SHP77 (cell line): Measurements from ENCODE around the gene RBKS.
"Not testable (repeated sequence)": the region's sequence is repeated elsewhere in the genome, so short reads cannot be mapped to it uniquely, and the experiment has no call there.

ENCODE experiments used
- DNase-seq, 2 experiments: peaks; one replicate each; lab custom pipeline; 2025; lab: John Stamatoyannopoulos, UW

Gene RBKS

GRCh38 chr2:27798948-27799645, 91.1 kb downstream of the RBKS start:
- no peak for DNase-seq

- no peak for DNase-seq
These were observed 91.7 kb downstream of the RBKS start for GRCh38 chr2:27798486-27798885.

DNA sequence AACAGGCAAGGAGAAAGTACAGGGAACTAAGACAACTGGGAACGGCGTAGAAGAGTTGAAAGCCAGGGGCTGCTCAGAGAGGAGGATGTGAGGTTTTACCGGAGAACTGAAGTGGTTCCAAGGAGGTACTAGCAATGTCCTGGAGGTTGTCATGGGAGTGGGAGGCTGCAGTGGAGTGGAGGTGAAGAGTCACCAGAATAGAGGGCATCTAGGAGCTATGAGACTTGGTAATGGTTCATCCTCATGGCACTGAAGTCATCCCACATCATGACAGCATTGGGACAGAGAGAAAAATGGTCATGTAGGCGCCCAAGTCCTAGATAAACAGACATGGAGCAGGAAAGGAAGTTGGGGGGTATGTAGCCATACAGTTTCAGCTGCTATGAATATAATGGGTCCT, 92.3 kb downstream of the RBKS start:
- DNase-seq: no peak

DNA sequence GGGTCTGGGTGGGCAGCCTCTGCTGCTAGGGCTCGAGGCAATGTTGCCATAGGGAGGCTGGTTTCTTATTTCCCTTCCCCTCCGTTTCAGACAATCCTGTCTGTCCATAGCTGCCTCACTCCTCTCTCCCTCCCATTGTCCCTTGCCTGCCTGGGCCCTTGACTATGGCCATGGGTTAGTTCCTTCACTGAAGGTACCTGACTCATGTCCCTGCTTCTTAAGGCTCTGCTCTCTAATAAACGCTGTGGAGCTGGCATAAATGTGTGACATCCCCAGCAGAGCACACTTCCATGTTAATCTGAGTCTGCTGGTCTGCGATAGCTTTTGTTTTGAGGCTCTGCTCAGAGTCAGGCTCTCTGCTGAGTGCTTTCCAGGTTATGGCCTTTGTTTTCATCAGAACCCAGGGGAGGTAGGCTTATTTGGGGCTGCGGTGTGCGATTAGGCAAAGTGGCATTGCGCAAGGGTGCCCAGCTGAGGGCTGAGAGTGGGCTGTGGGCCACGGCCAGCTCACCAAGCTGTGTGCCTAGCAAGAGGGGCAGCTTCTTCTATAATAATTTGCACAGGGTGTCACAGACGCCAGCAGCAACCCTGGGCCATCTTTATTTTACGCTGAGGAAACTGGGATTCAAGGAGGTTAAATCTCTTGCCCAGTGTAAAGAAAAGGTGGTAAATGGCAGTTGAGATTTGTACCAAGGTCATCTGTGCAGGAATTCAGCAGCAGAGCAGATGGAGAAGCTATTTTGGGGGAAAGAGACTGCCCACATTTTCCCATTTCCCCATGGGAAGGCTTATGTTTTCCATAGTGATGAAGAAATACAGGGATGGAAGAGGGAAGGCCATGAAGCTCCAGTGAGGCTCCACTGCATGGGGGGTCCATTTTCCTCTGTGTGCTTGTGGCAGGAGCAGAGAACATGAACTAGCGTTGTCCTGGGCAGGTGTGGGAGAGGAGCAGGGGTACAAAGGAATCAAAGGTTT, 93.1 kb downstream of the RBKS start:
- DNase-seq: no peak

- peak in 1 of 2 experiments; percentile 5 for DNase-seq
These were observed 94.3 kb downstream of the RBKS start for GRCh38 chr2:27795868-27796277.

DNA sequence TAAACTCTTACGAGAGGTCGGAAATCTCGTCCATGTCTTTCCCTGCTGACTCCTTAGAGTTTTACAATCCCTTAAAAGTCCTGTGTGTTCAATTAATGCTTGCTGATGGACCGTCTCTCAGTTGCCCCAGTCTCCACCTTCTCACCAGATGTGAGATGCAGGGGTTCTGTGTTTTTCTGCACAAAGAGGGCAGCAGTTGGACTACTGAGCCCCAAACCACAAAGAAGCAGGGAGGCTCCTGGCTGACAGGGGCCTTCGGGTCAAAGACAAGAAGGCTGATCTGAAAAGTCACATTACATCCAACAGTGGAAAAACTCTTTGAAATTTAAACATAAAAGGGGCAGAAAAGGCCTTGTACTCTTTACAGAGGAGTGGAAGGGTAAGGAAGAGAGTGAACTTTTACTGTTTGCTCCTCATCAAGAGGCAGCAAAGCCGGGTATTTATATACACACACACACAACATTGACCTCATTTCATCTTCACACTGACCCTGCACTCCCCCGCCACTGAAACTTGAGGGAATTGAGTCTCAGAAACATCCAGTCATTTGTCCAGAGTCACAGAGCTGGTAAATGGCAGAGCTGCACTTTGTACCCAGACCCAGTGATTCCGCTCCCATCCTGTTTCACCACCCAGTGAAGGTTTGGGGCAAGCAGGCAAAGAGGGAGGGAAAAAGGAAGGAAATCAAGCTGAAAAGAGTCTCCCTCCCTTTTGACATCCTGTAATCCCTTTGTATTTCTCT, 94.9 kb downstream of the RBKS start:
- no peak for DNase-seq

DNA sequence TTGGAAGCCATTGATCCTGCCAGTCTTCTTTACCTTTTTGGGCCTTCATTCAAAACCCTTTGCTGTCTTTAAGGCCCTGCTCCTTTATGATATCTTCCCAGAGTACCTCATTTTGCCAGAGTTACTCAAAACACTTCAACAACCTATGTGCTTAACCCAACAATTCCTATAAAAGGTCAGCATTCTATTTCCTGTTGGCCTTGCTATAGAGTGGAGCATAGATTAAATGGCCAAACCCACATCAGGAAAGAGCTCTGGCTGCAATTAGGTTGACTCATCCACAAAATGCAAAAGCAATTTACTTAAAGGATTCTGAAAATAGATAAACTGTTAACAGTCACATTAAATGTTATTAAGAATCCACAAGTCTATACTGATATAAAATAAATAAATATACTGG, 97.4 kb downstream of the RBKS start:
- DNase-seq: no peak

GRCh38 chr2:27790796-27791195, 99.4 kb downstream of the RBKS start:
- no peak for DNase-seq

DNA sequence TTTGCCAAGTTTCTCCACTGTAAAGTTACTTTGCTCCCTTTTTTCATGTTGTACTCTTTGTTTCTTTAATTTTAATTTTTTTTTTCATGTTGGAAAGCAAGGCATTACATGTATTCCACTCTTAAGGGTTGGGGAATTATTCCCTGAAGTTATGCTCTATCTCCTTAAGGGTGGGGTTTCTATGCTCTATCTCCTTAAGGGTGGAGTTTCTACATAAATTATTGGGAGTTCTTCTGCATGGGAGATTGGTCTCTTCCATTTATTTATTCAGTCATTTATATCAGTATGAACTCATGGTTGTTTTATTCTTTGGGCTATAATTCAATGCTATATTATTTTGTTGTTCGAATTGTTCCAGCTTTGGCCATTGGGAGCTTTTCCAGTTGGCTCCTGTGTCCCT, 107.5 kb downstream of the RBKS start:
- no peak for DNase-seq

DNA sequence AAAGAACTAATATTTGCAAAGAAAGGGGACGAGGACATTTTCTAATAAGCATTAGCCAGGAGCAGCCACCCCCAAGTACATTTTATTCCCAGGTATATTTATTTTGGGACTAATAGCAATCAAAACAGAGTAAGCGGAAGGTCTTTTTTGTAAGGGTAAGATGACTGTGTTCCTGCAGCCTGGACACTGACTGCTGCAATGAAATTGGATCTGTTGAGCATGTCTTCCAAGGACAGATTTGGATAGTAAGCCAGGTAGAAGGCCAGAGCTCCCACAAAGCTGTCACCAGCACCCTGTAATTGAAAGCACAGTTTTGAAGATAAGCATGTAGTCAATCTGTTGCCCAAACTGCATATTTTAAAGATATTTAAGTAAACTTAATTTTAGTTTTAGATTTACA, 108.7 kb downstream of the RBKS start:
- DNase-seq: no peak

- DNase-seq: no peak
These were observed 110.7 kb downstream of the RBKS start for GRCh38 chr2:27779417-27780055.

GRCh38 chr2:27776696-27777095, 113.5 kb downstream of the RBKS start:
- DNase-seq: no peak

DNA sequence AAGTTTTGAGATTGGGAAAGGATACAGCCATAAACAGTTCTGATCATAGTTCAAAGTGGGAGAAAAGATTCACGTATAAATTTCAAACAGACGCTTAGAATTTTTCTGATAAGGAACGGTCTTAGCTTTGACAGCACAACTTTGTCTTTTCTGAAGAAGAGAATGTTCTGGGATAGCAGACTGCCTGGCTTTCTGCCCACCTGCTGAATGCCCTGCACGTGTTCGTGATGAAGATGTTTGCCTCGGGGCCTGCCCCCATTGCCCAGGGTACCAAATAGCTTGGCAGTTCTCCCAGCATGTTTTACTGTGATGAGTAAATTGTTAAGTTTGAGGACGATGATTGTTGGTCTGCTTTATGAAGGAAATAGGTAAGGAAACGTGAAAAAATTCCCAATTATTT, 114.1 kb downstream of the RBKS start:
- DNase-seq: no peak

- no peak for DNase-seq
These were observed 116.2 kb downstream of the RBKS start for GRCh38 chr2:27773959-27774358.

GRCh38 chr2:27772804-27773203, 117.4 kb downstream of the RBKS start:
- no peak for DNase-seq

GRCh38 chr2:27771548-27772335, 118.4 kb downstream of the RBKS start, which contains the start of gene MRPL33:
Gene MRPL33 (plus strand): TSS chr2:27771719. CDS start chr2:27771778, 59 bp downstream.
- DNase-seq: peak; percentile 90 to 94

DNA sequence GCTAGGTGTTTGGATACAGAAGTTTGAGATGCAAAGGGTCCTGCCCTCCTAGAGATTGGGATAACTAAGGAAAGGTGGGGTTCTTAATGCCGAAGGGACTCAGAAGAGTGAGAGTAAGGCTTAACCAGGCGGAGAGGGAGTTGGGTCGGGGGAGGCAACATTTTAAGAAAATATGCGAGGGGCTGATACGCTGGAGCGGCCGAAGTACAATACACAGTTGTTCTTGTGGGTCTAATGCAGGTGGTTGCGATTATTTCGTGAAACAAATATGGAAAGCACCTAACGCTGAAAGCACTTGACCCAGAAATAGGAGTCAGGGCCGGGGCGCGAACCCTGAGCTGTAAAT, 119.0 kb downstream of the RBKS start:
- no peak for DNase-seq

DNA sequence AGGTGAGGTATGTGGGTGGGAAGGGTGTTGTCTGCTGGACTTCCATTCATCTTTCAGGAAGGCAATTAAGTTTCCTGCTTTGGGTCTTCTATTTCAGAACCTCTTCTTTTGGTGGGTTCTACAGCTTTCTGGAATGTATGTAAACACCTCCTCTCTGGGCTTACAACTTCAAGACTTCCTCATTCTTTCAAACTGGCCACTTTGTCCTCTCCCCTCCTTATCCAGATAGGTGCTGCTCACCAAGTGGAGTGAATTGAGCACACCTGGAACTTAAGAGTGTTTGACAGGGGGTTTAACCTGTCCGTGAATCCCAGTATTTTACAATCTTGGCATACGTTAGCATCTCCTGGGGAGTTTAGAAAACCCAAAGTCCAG, 123.9 kb downstream of the RBKS start:
- no peak for DNase-seq

GRCh38 chr2:27765621-27766286, 124.4 kb downstream of the RBKS start:
- DNase-seq: no peak

GRCh38 chr2:27764526-27764925, 125.7 kb downstream of the RBKS start:
- not testable (repeated sequence) for DNase-seq

DNA sequence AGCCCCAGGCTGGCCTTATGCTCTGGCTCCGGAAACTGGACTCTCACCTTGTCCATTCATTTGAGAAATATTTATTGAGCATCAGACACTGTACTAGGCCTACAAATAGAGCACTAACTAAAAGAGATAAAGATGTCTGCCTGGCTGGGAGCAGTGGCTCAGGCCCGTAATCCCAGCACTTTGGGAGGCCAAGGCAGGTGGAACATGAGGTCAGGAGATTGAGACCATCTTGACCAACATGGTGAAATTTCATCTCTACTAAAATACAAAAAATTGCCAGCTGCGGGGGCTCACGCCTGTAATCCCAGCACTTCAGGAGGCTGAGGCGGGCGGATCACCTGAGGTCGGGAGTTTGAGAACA, 126.3 kb downstream of the RBKS start:
- DNase-seq: no peak
